GM19397 (cell line): ENCODE measurements around the gene YIPF1.
"Not testable (repeated sequence)": the region's sequence is repeated elsewhere in the genome, so short reads cannot be mapped to it uniquely, and the experiment has no call there.

ENCODE experiments used
- ATAC-seq: cut with Tn5 transposase; IDR thresholded peaks from one replicate; pipeline ENCODE4 v1.9.1; 2021; ENCODE audit warnings: mild to moderate bottlenecking, moderate library complexity; ENCODE audit not compliant: unreplicated experiment

The YIPF1 gene

DNA sequence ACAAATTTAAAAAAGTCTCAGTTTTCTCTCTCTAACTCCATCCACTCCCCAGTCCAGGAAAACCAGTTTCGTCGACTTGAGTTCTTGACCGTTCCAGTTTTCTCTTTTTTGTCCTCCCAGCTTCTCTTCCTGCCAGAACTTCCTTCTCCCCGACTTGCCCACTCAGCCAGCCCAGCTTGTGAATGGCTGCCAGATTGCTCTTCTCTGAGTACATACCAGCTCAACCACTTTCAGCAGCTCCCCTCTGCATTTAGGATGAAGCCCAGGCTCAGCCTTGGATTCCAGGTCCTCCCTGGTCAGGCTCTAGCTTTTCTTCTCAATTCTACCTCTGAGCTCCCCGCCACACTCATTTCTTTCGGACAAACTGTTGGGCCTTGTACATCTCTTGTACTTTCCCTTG is 5.8 kb upstream of the YIPF1 start:
- no peak for ATAC-seq

DNA sequence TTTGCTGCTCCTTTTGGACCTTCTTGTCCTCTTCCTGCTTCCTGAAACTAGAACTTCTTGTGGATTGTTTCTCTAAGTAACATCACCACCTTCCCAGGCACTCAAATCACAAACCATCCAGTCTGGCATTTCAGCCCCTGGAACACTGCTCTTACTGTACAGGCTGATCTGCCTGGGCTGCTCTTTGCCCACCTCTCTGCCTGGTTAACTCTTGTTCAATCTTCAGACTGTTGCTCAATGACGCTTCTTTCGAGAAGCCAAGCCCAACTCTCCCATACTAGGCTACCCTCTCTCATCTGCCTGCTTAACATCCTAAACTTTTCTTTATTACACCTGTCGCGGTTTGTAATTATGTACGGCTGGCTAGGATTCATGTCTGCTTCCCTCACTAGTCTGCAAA is 5.0 kb upstream of the YIPF1 start:
- ATAC-seq, result no peak

DNA sequence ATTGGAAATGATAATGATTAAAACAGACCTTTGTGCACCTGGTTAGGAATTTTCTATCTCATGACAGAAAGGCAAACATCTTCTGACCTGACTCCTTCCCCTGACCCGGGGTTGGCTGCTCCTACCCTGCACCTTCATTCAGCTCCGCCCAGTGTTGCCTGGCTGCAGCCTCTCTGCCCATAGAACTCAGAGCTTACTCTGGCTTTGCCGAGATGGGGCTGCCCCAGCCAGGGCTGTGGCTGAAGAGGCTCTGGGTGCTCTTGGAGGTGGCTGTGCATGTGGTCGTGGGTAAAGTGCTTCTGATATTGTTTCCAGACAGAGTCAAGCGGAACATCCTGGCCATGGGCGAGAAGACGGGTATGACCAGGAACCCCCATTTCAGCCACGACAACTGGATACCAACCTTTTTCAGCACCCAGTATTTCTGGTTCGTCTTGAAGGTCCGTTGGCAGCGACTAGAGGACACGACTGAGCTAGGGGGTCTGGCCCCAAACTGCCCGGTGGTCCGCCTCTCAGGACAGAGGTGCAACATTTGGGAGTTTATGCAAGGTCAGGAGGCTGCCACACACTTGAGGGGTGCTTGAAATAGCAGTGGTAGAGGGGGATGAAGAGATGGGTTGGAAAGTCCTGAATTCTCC is 4.5 kb upstream of the YIPF1 start, which contains the start of gene DIO1:
Gene DIO1 (plus strand): TSS at position 189 of the 638 bp plus-strand sequence. CDS start 24 bp downstream, at position 213.
- no peak for ATAC-seq

DNA sequence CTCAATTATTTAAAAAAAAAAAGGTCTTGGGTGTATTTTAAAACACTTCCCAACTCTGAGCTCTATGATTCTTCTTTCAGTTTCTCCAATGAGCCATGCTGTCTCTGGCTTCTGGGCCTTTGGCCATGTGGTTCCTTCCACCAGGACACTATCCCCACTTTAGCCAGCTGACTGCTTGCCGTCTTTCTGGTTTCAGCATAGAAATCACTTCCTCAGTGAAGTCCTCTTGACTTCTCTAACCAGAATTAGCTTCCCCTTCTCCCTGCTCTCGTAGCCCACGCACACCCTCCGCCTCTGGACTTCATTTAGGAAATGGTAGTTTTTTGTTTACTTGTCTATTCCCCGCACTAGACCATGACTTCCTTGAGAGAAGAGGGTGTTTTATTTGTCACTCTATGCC is 3.3 kb upstream of the YIPF1 start:
- ATAC-seq, result no peak

DNA sequence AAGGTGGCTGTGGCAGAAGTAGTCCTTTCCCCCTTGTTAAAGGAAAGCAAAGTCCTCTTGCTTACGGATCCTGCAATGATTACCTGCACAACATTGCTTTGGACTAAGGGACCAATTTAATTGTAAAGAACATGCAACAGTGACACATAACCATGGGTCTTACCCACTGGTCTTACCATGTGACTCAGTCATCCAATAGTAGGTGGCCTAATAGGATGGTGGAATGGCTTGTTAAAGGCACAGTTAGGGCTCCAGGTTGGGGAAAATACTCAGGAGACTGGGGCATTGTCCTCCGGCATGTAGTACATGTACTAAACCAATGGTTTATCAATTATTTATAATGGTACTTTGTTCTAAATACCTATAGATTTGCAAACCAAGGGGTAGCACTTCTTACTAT is 2.1 kb upstream of the YIPF1 start:
- no peak for ATAC-seq

DNA sequence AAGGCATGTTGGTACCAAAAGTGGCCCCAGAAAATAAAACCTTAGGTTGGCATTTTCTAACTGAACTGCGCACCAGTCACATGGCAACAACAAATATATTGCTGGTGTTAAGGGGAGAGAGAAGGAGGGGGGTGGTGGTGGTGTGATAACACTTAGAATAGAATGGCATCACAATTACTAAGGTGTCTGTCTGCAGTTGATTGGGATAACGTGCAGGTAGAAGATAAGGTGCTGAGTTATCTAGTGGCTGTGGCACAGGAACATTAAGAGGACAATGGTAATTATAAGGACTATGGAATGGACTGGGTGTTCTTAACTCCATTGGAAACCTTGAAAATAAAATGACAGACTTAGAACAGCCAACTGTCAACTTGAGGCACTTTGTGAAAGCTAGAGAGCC is 1.4 kb upstream of the YIPF1 start:
- no peak for ATAC-seq

DNA sequence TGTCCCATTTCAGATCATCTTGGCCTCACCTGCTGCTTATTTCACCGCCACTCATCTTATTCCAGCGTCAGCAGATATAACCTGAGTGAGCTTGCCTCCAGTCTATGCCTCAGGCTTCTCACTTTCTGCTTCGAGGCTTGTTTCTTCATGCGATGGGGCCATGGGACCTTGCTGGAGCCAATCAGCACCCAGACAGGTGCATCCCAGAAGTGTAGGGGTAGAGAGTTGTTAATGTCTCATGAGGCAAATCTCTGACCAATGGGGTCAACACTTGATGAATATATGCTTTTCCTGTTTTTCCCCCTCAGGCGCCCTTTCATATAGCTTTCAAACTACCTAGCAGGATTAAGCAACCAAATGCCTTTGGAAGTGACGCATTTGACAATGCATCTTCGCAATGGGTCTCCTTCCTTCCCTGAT is 935 bp upstream of the YIPF1 start:
- ATAC-seq, result no peak

DNA sequence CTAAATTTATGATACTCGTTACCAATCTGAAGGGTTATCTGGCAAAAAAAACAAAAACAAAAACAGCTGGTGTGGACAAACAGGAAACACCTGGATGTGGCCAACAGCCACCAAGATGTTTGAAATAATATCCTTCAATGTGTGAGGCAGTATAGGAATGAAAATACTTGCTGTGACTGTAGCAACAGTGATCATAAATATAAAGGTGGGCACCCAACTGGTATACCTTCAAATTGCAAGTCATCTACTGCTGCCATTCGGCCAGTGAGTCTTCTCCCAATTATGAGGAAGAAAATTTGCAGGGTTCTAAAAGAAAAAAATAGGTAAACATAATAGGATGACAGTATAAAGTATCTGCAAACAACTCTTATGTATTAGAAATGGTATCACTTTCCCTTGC is 916 bp downstream of the YIPF1 start:
- ATAC-seq, result no peak

DNA sequence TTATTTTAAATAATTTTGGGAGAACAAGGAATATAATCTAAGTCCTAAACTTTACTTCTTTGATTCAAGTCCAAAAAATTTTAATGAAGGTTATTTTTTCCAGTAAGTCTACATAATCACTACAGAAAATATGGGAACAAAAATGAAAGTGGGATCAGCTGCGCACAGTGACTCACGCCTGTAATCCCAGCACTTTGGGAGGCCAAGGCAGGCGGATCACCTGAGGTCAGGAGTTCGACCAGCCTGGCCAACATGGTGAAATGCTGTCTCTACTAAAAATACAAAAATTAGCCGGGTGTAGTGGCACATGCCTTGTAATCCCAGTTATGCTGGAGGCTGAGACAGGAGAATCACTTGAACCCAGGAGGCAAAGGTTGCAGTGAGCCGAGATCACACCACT is 6.0 kb downstream of the YIPF1 start:
- ATAC-seq, result not testable (repeated sequence)

DNA sequence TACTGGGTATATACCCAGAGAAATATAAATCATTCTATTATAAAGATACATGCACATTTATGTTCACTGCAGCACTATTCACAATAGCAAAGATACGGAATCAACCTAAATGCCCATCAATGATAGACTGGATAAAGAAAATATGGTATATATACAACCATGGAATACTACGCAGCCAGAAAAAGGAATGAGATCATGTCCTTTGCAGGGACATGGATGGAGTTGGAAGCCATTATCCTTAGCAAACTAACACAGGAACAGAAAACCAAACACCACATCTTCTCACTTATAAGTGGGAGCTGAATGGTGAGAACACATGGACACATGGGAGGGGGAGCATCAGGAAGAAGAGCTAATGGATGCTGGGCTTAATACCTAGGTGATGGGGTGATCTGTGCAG is 7.7 kb downstream of the YIPF1 start:
- not testable (repeated sequence) for ATAC-seq

DNA sequence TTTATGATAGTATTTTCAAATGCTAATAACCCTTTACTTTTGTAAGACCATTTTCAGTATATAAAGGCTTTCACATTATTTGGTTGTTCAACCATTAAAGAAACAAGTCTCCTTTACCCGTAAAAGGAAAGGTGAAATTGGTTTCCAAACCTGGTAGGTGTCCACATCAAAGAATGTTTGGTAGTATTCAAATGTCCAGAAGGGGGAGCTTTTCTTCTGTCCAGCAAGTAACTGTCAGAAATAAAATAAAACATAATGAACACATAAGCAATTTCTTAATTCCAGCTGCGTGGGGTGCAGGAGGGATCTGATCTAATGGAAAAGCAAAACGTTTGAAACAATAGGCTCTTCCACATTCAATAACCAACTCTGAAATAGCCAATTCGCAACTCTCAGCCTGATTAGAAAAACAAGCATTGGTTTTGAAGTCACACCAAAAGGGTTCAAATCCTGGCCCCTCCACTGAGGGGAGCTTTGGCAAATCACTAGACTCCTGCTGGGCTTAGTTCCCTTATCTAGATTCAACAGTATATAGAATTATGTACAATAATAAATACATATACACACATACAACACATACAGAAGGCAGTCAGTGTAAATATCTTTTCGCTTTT is 11.0 kb downstream of the YIPF1 start:
- ATAC-seq, result no peak

DNA sequence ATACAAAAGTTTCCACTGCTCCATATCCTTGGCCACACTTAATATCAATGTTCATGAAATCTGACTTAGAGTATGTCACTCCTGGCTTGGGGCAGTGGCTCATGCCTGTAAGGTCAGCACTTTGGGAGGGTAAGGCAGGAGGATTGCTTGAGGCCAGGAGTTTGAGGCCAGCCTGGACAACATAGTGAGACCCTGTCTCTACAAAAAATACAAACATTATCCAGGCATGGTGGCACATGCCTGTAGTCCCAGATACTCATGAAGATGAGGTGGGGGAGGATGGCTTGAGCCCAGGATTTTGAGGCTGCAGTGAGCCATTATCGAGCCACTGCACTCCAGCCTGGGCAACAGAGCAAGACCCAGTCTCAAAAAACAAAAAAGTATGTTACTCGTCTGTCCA is 14.4 kb downstream of the YIPF1 start:
- not testable (repeated sequence) for ATAC-seq

DNA sequence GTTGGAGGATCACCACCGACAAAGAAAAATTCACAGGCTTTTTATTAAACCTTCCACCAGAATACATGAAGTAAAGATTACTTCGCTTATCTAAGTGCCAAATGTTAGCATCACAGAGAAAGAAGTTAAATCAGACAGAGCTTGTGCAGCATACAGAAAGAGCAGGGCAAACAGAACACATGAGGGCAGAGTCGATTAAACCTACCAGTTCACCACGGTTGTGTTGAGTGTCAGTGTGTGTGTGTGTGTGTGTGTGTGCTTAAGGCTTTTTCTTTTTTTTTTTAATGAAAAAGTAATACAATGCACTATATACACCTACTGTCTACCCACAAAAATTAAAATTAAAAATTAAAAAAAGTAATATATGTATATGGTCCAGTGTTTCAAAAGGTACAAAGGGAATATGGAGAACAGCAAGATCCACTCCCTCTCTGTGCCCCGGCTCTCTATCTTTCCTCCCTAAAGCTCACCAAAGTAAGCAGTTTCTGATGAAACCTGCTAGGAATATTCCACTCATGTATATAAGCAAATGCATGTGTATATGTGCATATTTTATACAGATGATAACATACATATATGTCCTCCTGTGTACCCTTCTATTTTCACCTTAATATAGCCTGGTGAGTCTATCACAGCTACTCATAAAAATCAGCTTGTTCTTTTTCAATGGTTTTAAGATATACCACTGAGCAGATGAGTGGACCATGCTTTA is 17.7 kb downstream of the YIPF1 start:
- ATAC-seq, result no peak

DNA sequence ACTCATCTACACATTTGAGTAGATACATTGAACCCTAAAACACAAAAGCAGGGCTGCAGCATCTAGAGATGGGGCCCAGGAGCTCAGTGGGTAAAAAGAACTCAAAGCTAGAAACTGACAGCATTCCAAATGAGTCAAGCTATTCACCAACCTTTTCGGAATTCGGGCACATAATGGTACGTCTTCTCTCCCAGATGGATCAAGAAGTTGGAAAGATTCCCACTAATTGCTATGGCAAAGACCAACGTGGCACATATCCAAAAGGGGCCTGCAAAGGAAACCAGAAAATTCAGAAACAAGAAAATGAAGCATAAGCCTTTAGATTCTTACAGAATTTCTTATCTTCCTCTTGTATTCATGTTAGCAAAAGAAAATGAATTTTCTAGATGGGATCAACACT is 18.4 kb downstream of the YIPF1 start:
- no peak for ATAC-seq

DNA sequence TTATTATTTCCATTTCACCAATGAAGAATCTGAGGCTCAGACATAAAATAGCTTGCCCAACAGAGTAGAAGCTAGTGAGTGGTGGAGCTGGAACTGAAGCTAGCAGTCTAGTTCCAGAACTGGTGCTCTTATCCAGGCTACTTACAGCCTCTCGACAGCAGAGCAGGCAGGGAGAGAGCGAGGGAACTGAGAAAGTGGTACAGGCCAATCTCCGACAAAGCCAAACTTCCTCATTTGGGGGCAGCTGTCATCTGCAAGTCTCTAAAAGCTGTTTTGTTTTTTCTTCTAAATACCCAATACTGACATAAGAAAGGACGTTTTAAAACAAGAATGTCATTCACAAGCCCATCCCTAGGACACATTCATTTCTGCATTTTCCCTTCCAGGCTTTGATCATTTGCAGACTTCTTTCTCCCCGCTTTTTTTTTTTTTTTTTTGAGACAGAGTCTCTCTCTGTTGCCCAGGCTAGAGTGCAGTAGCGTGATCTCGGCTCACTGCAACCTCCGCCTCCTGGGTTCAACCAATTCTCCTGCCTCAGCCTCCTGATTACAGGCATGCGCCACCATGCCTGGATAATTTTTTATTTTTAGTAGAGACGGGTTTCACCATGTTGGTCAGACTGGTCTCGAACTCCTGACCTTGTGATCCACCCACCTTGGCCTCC is 20.0 kb downstream of the YIPF1 start:
- ATAC-seq, result no peak

DNA sequence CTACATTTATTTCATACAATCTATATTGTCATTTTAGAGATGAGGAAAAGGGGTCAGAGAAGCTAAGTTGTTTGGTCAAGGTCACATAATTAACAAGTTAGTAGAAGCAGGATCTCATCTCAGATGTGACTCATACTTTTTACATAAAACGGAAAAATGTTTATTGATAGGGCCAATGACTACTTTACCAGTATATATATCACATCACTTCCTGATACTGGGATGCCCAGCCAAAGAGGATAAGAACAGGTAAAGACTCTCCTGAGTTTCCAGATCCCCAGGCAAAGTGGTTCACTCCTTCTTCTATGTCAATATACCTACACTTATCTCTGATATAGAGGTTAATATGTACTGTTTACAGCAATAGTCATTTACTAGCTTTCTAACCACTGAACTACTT is 21.0 kb downstream of the YIPF1 start:
- no peak for ATAC-seq

DNA sequence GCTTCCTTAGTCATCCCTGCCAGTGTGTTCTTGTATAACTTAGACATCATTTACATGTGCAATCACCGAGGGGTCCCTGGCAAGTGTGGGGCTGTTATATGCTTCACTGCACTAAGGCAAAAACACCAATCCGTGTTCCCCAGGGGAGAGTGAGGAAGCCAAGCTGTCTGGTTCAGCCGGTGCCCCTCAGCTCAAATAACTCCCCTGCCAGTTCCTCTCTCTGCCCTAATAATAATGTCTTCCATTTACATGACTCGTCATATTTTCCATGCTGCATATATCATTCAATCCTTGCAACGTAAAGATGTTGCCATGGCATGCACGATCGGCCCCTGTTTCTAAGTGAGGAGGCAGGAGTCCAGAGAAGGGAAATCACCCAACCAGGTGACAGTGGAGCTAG is 27.1 kb downstream of the YIPF1 start:
- no peak for ATAC-seq

DNA sequence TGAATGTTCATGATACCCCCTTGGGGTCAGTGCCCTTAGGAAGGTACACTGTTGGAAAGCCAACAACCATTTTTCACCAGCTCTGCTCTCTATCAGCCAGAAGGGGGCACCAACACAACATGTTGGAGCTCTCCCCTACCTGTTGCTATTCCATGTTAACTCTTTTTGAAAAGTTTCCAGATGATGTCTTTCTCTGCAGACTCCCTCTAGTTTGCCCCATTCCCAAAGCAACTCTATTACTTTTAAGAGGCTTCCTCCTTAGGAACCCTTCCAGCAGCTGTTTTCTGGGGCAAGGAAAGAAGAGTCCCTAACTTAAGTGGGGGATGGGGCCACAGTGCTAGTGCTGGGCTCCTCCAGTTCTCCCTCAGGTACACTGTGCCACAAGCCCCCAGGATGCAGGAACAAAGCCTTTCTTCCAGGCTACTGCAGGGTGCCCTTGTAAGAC is 28.6 kb downstream of the YIPF1 start:
- ATAC-seq, result no peak

DNA sequence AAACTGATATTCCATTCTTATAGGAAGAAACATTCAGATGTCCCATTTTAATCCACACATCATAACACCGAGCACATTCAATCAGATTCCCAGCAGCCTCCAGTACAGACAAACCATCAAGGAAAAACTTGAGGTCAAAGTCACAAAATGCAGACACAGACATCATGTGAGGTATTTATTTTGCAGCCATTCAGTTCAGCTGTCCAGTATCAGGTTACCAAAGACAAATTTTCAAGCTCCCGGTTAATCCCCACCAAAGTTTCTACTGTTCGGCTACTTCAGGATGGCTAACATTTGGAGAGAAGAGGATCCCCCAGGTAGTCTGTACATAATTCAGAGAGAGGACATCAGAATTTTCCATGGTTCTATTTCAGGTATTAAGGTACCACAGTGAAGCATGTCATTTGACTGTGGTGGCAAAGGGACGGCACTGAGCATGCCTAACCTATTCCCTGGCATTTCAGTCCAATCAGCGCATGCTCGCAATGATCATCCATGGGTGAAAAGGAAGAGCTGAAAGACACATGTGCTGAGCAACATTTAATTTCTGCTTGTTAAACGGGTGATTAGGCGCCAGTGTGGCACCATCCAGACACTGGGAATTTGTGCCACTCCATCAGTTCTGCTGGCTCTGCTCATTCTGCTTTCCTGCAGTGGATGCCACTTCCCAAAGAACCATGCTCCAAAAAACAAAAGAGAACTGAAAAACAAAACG is 37.9 kb downstream of the YIPF1 start:
- no peak for ATAC-seq

DNA sequence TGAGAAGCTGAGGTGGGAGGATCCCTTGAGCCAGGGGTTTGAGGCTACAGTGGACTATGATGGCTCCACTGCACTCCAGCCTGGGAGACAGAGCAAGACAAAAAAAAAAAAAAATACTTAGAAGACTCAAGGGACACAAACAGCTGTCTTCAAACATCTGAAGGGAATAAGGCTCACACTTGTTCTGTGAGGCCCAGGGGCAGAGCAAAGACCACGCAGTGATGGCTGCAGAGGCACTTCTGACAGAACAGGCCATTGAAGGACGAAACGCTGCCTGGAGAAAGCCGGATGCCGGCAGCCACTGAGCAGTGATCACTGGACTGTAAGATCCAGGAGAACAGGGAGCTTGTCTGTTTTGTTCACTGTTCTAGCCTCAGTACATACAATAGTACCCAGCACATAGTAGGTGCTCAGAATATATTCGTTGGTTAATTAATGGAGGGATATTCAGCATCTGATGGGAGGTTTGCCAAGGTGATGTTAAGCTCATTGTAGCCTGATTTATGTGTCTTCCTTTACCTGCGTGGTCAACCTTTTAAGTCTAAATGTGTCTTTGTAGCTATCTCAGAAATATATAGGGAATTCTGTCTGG is 39.4 kb downstream of the YIPF1 start:
- ATAC-seq, result no peak

DNA sequence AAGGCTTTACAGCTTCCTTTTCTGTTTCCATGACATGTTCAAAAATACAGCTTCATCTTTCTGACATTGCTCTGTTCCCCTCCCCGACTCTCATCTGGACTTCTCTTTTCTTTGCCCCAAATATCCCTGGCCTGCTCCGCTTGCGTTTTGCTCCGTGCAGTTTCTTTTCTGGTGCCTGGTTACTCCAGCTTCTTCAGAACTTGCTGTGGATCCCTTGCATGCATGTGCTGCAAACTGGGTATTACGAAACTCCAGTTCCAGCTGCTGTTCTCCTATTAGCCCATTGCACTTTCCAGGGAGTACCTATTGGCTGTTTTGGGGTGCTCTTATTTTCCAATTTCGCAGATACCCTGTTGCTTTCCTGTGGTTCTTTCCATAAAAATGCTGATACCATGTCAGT is 41.6 kb downstream of the YIPF1 start:
- ATAC-seq, result no peak
